Right ventricle myocardium superior (tissue), 1 donor: Measurements from ENCODE around the gene KCNJ10. TPM values are rescaled to one million over a fixed set of nuclear protein-coding genes. Genes with fewer than 3 reads are reported as not detected.

Source experiments
- ATAC-seq: fragments of 200-7000 bp; cut with Tn5 transposase; one replicate; pipeline ENCODE4 v1.9.1; 2020; ENCODE audit warnings: mild to moderate bottlenecking; ENCODE audit not compliant: poor library complexity
- DNase-seq: peaks from one replicate; pipeline ENCODE4 v3.0.0-alpha.2; 2020
- intact Hi-C: fragments of 100-400 bp; cut with DNase I; formaldehyde crosslinking; loops from one replicate; pipeline ENCODE4 v1.11.2; 2022
- total RNA-seq: library from RNA; stranded (reverse); fragmentation: NEBNext Ultra II Directional; extraction: Animal tissue kit (Norgen Biotek cat#: 25700); gene quantifications from one replicate; pipeline ENCODE4 v1.2.1, GENCODE V29; 2021
- donor health status: DM: no; HTN: yes; CAD: no; lungs with severe emphysema.

The KCNJ10 gene
- total RNA-seq, 1 donor from 2014 or later = 0.16 TPM

DNA sequence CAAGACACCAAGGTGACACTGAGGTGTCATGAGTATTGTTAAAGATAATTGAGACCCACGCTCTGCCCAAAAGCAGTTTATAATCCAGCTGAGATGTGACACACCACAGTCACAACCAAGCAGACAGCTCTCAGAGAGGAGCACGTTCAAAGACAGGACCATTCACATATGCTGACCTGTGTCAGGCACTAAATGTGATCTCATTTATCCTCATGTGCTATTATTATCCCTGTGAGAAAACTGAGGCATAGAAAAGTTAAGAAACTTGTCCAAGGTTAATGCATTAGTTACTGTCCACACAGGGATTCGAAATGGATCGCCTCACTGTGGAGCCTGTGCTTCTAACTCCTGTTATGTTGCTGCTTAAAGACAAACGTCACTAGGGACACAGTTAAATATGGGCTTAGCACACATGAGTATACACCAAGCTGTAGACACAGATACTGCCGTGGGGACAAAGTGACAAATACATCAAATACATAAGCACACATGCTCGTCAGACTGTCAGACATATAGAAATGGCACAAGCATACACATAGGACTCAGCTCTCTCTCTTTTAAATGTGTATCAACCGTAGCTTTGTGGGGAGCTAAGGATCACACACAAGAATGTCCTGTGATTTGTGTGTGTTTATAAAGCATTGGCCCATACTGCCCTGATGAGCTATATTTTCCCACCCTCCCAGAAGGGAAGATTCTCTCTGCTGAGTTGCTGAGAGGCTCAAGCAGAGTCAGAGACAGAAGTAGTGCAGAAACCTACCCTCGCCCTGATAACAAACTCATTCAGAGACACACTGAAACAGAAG, 32.0 kb upstream of the KCNJ10 start:
- DNase-seq (no peak), ATAC-seq (no peak)
- intact Hi-C loops = loop anchor here (2.0 to 5.0 kb wide), 3 partner anchors 95 to 189 kb away; no protein-coding TSS in a partner anchor

DNA sequence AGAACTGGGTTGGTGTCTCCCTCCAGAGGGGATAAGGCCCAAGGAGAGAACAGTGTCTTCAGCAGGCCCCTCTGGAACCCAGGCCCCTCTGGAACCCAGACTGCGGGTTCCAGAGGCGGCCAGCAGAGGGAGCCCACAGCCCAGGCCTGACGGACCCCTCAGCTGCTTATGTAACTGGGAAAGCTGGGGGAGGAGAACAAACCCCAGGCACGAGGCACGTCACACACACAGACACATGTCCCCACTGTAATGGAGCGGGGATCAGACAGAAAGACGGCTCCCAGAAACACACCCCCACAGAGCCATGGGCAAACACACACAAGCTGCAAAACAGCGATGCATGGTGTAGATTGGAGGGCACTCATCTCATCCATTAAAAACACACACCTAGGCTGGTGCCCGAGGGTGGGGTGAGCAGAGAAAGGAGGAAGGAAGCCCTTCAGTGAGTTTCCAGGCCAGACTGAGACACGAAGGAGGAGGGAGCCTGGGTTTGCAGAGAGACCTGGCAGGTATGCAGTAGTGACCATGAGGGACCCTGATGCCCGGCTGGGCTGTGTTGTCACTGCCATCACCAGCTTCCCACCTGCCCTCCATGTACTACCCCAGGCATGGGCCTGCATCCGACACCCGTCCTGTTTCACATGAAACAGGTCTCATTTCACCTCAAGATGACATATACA, 31.2 kb upstream of the KCNJ10 start:
- DNase-seq (peak; percentile 87), ATAC-seq (peak; percentile 48)
- intact Hi-C loops = loop anchor here (2.0 to 5.0 kb wide), 3 partner anchors 96 to 190 kb away; no protein-coding TSS in a partner anchor

DNA sequence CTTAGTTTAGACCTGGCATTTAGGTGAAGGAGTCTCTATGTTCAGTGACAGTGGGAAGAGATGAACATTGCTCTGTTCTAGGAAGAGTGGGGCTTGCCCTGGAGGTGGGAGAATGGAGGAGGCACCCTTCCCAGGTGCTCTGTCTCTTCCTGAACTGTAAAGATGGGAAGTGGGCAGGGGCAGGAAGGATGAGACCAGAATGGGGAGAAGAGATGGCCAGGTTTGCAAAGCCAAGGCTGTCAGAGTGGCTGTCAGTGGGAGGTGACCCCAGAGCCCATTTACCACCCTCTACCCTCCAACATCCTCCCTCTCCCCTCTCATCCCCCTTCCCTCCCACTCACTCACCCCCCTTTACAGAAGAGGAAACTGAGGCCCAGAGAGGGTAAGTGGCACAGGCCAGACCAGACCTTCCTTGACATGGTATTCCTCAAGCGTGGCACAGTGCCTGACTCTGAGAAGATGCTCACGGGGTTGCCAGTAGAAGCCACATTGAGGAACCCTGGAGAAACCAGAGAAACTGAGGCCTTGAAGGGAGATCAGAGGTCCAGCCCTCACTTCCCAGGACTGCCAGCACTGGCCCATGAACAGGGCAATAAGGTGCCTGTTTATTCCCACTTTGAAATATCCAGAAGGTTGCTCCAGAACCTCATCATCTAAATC, 29.9 kb upstream of the KCNJ10 start:
- DNase-seq (no peak), ATAC-seq (no peak)
- intact Hi-C loops = loop anchor here (2.0 to 5.0 kb wide), 3 partner anchors 97 to 191 kb away; no protein-coding TSS in a partner anchor

DNA sequence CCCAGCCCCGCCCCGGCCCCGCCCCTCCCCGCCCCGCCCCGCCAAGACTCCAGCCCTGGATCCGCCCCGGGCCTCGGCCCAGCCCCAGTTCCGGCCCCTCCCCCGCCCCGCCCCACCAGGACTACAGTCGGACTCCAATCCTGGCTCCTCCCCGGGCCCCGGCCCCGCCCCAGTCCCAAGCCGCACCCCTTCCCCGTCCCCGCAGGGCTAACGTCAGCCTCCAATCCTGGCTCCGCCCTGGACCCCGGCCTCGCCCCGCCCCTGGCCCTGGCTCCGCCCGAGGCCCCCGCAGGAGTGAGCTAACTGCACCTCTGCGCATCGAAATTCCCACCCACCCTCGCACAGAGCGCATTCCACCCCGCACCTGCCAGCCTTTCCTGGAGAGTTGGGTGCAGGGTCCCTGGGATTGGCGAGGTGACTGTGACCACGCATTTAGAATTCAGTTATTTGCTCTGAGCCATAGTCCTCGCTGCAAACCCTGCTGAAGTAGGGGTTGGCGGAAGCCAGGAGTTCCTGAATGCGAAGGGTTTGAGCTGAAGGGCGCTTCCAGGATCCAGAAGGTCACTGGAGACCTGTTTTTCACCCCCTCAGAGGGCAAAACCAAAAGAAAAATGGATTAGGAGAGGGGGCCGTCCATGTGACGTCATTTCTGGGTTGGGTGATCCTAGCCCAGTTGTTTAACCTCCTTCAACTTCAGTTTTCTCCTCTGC, 29.0 kb upstream of the KCNJ10 start:
- ATAC-seq = peak; percentile 88
- intact Hi-C loops = no loop called here
- peak; percentile 98 for DNase-seq

DNA sequence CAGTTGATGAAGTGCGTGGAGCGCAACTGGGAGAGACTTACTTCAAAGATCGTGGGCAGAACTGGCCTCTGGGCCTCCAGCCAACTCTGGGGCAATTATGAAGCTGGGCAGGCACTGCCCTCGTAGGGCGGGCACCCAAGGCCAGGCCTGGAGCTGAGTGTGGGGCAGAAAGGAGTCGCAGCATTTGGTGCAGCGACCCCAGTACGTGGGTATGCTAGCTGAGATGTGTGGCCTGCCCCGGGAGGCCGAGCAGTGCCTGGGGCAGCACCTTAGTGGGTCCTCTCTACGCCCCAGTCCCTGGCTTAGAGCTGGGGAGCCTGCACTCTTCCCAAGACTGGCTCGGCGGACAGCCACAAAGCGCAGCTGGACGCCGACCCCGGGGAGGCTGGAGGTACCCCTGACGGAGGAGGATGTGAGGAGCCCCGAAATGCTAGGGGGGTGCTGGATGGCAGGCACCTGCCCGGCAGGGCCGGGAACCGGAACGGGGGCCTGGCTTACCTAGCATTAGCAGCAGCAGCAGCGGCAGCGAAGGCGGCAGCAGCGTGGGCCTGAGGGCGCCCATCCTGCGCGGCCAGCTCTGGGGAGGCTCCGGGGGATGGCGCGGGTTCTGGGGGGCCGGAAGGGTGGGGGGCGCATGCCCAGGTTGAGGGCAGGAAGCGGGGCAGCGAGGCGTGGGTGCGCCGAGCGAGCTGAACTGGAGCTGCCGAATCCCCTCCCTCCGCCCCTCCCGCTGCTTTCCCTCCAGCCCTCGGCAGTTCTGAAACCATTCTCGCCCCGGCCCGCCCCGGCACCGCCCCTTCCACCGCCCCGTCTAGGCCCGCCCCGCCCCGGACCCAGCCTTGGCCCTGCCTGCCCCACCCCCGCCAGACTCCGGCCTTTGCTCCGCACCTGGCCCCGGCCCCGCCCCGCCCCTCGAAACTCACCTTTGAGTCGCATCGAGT, 28.2 kb upstream of the KCNJ10 start, which contains the start of gene IGSF8:
IGSF8 (minus strand) TSS at position 709 of the 941 bp plus-strand sequence; CDS start at position 562, 147 bp downstream.
- intact Hi-C loops = no loop called here
- peak; percentile 94 for DNase-seq
- peak; percentile 81 for ATAC-seq

DNA sequence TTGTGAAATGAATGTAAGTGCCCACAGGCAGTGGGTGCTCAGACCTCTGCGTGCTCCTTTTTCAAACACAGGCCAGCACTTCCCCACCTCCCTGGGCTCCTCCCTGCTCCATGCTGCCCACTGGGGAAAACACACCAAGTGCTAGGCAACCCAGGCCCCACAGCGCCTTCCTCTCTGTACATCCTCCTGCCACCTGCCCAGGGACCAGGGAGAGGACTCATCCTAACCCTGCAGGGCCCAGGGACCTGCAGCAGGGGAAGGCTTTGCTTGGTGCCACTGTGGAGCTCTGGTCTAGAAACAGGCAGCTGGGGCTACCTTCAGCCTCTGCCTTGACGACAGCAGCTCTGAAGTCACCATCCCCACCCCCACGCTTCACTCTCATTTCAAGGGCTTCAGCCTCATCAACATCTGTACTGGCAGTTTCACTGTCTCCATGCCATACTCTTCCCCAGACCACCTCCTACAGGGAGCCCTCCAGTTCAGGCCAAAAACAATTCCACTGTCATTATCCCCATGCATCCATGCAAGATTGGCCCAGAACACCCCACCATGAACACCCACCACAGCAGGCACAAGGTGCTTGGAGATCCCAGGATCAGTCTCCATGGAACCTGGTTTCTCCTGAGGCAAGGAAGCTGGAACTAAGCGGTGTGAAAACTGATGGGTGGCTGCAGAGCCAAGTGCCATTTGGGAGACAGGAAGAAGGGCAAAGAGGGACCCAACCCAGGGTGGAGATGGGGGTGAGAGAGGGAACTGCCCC, 27.4 kb upstream of the KCNJ10 start:
- DNase-seq (no peak), ATAC-seq (no peak)
- intact Hi-C loops = no loop called here

DNA sequence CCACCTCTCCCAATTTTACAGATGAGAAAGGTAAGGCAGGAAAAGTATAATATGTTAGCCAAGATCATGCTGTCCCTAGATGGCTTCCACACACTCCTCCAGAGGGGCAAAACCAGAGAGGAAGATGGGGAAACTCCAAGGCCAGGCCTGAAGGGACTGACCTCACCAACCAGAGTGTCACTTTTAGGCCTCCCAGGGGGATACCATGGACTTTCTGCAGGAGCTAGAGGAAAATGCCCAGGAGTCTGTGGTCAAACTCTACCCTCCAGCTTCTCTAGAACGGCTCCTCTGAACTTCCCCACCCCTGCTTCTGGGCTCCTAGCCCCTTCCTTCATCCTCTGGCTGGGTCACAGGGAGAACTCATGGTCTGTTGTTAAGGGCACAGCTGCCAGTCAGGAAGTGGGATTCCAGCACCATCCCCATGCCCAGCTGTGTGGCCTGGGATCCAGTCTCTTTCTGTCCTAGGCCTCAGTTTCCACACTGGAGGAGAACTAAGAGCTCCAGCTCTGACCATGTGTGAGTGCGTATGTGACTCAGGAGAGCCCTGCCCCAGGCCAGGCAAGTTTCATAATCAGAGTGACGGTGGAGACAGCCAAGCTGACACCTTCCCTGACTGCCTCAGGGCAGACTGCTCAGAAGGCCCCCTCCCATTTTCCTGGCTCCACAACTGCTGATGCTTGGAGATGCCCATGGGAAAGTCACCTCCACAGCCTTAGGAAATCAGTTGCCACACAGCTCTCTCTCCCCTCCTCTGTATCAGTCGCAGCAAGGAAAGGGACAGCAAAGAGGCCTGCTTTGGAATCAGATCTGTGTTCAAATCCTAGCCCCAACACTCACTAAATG, 26.5 kb upstream of the KCNJ10 start:
- intact Hi-C loops = no loop called here
- ATAC-seq = no peak
- no peak for DNase-seq

DNA sequence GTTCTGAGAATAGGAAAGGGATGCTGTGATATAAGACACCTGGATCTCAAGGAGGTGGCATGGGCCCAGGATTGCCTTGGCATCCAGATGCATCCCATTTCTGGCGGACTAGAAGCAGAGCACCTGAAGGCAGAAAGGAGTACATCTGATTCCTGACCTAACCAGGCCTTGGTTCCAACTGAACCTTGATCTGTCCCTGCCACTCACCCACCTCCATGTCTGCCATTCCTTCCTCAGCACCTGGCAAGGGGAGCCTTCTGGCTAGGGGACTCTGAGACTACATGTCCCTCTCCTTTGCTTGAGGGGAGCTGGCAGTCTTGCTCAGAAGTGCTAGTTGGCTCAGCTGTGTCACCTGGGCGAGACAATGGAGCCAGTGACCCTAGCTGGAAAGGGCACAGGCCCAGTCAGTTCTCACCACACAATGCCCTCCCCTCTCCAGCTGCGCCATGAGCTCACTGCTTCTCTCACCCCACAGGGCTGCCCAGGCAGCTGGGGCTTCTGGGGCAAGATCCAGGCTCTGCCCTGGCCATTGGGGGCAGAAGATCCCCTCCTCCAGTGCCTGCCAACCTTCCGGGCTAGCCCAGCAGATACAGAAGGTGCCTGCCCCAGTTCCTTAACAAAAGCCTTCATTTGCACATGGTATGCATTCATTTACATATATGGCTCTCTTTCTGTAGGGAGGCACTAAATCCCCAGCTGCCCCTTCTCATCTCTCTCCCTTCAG, 25.6 kb upstream of the KCNJ10 start:
- no peak for DNase-seq
- intact Hi-C loops = no loop called here
- no peak for ATAC-seq

DNA sequence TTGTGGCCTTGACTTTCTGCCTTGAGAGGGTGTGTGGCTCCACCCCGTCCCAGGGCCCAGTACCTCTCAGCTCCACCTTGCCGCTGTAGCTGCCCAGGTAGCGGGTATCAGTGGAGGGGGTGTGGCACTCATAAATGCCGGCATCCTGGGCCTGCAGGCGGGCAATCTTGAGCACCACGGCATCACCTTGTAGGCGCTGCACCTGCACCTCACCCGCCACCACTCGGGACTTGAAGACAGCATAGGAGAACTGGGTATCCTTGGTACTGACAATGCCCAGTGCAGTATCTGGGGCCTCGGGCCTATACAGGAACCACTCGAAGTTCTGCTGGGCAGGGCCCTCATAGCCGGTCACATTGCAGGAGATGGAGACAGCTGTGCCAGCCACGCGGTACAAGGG, 24.8 kb upstream of the KCNJ10 start:
- no peak for DNase-seq
- ATAC-seq = no peak
- intact Hi-C loops = no loop called here

DNA sequence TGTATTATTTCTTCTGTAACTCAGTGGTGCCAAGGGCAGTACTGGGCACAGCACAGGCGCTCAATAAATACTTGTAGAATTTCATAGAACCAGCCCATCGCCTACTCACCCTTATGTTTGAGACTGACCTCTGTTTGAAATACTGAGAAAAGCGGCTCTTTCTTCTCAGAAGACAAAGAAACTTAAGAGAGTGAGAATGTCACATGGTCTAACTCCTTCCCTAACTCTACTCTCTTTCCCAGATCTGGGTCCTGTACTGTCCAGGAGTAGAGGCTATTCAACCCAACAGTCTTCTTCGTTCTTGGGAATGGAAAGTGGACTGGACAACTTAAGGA, 24.3 kb upstream of the KCNJ10 start:
- DNase-seq (no peak), ATAC-seq (no peak)
- intact Hi-C loops = no loop called here

DNA sequence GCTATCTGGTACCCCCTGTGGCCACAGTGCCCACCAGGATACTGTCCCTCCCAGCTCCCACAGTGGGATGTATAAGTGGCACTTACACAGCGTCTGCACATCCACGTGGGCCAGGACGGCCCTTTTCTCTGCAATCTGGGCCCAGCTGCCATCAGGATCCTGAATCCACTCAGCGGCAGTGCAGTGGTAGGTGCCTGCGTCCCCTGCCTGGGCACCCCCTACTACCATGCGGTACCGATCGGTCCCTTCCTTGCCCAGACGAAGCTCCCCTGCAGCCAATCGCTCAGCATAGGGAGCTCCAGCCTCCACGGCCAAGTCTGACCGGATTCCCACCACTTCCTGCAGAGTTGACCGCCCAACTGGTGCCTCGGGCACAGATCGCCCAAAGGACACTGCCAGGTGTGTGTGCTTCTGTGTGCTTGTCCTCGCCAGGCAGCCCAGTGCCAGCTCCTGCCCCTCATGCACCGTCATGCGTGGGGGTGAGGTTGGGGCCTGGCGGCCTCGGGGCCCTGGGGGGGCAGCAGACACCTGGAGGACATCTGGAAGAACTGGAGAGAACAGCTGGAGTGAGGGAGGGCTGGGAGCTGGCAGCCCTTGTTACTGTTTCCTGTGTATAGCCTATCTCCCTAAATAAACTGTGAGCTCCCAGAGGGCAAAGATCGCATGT, 23.8 kb upstream of the KCNJ10 start:
- intact Hi-C loops = no loop called here
- no peak for DNase-seq
- ATAC-seq = no peak

DNA sequence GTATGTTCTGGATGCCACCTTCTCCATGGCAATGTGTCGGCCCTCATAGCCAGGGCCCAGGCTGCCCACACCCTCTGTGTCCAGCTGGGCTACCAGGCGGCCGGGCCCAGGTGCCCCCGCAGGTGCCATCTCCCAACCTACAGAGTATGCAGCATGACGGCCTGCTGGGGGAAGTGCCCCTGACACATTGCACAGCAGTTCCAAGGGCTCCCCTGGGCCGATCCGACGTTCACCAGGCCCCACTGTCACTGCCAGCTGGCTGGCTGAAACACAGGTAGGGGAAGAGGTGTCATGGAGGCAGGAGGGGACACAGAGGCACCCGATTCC, 23.1 kb upstream of the KCNJ10 start:
- DNase-seq (no peak), ATAC-seq (no peak)
- intact Hi-C loops = no loop called here

DNA sequence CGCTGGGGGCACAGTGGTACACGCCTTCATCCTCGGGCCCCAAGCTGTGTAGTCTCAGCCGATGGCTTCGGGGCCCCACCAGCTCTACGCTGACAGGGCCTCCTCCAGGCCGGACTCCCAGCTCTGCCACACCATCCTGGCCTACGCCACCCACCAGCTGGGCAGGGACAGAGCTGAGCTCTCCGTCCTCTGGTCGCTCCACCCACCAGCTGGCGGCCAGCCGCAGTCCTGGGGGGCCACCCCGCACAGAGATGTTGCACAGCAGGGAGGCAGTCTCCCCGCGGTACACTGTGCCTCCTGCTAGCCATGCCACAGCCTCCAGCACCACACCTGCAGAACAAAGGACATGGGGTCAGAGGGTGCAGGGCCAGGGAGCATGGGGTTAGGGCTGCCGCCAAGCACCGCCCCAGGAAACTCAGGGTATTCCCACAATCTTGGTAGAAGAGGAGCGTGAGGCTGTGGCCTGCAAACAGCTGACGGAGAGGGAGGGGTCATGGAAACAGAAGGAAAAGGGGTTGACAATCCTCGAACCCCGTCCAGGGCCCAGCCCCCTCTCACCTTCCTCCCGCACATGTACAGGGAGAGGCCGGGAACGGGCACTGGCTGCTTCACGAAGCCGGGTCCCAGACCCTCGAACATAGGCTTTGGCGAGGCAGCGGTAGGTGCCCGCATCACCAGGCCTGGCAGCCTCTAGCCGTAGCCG, 22.6 kb upstream of the KCNJ10 start:
- ATAC-seq (no peak), DNase-seq (no peak)
- intact Hi-C loops = no loop called here

DNA sequence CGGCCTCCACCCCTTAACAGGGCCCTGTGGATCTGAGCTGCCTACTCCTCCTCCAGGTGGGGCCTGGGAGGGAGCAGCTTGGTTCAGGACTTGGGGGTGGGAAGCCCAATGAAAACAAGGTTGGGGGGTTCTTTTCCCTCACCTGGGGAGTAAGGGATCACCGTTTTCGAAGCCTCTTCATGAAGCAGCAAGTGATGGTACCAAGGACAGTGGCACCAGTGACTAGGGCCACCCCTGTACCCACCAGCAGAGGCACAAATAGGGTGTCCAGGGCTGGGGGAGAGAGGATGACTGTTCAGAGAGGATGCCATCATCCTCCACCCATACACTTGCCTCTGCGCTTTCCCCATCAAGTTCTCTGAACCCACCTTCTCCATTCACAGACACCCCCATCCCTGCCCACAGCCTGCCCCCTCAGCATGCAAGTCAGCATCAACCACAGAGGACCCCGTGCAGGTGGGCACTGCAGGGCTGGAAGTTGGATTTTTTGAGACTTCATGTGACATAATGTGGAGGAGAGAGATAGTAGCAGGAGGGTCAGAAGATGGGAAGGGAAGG, 21.8 kb upstream of the KCNJ10 start:
- DNase-seq (no peak), ATAC-seq (no peak)
- intact Hi-C loops = no loop called here

DNA sequence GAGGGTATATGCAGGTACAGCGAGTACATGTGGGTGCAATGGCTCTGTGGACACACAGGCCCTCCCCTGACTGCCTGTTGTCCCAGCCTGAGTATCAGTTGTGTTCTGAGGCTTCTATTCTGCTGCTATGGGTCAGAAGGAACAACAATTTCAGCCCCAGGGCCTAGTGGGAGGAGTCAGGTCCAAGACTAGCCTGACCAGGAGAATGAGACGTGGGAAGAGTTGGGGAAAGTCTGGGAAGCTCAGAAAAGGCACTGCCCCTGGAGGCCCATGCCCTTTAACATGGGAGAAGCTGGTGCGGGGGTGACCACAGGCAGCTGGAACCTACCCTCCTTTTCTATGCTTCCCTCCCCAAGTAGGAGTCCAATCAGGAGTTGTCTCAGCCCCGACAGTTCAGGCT, 20.8 kb upstream of the KCNJ10 start:
- ATAC-seq = no peak
- no peak for DNase-seq
- intact Hi-C loops = no loop called here
